Hindlimb muscle (tissue), 1 donor: ENCODE results near the gene ACAD10. TPM values are rescaled to one million over a fixed set of nuclear protein-coding genes. Genes with fewer than 3 reads are reported as not detected.
"Not testable (repeated sequence)": the region's sequence is repeated elsewhere in the genome, so short reads cannot be mapped to it uniquely, and the experiment has no call there.

Source experiments
- DNase-seq: peaks from one replicate; pipeline ENCODE4 v3.0.0-alpha.2; 2013
- polyA plus RNA-seq: library from polyadenylated mRNA; unstranded; fragments of 120-200 nt; gene quantifications from one replicate; pipeline ENCODE4 v1.2.1, GENCODE V29; 2013; ENCODE audit not compliant: insufficient read length

The ACAD10 gene
- polyA plus RNA-seq, 1 donor = 22.7 TPM

GRCh38 chr12:111753144-111753881 lies 67.5 kb downstream of the ACAD10 start:
- DNase-seq = peak; percentile 51

- DNase-seq = no peak
Measured at GRCh38 chr12:111754671-111755070, 68.8 kb downstream of the ACAD10 start.

GRCh38 chr12:111756196-111756595 lies 70.3 kb downstream of the ACAD10 start:
- no peak for DNase-seq

- DNase-seq = no peak
Measured at GRCh38 chr12:111756681-111757080, 70.8 kb downstream of the ACAD10 start.

- DNase-seq = no peak
Measured at GRCh38 chr12:111757361-111758119, 71.7 kb downstream of the ACAD10 start.

- DNase-seq = no peak
Measured at GRCh38 chr12:111758120-111758561, 72.3 kb downstream of the ACAD10 start.

- DNase-seq = no peak
Measured at GRCh38 chr12:111759271-111759670, 73.4 kb downstream of the ACAD10 start.

GRCh38 chr12:111759991-111760390 lies 74.1 kb downstream of the ACAD10 start:
- no peak for DNase-seq

- no peak for DNase-seq
Measured at GRCh38 chr12:111761099-111761498, 75.2 kb downstream of the ACAD10 start.

- DNase-seq = no peak
Measured at GRCh38 chr12:111761706-111762105, 75.9 kb downstream of the ACAD10 start.

GRCh38 chr12:111763552-111763951 lies 77.7 kb downstream of the ACAD10 start:
- not testable (repeated sequence) for DNase-seq

- no peak for DNase-seq
Measured at GRCh38 chr12:111764120-111764821, 78.4 kb downstream of the ACAD10 start.

- peak; percentile 82 for DNase-seq
Measured at GRCh38 chr12:111766608-111767361, 80.9 kb downstream of the ACAD10 start, which contains the start of gene ALDH2. ALDH2 (plus strand) TSS chr12:111766933; CDS start chr12:111766983, 50 bp downstream.

GRCh38 chr12:111767362-111768158 lies 81.7 kb downstream of the ACAD10 start:
- DNase-seq = no peak

- DNase-seq = no peak
Measured at GRCh38 chr12:111768159-111768895, 82.5 kb downstream of the ACAD10 start.

GRCh38 chr12:111769599-111769998 lies 83.7 kb downstream of the ACAD10 start:
- no peak for DNase-seq

GRCh38 chr12:111773801-111774551 lies 88.1 kb downstream of the ACAD10 start:
- DNase-seq = peak; percentile 77

- peak; percentile 94 for DNase-seq
Measured at GRCh38 chr12:111775205-111776193, 89.6 kb downstream of the ACAD10 start.
